GM12878 (cell line): ENCODE measurements around the gene CBFB. TPM values are rescaled to one million over a fixed set of nuclear protein-coding genes. Genes with fewer than 3 reads are reported as not detected.

Experiments used
- ATAC-seq: fragments of 200-7000 bp; cut with Tn5 transposase; 3 replicates; pipeline ENCODE4 v1.9.1; 2020; ENCODE audit warnings: mild to moderate bottlenecking, moderate library complexity
- BruUV-seq: library from RNA; stranded (reverse); fragments of 400-500 nt; replicated peaks from 2 replicates; lab custom pipeline; 2021; lab: Mats Ljungman, UMichigan
- CTCF ChIA-PET: fragments of 300-600 bp; sonication (Branson Sonifier 250); formaldehyde crosslinking; extraction: SDS; loops from one replicate; lab custom pipeline; 2021; ENCODE audit warnings: inconsistent platforms; lab: Yijun Ruan, JAX
- POLR2A ChIA-PET: fragments of 350-600 bp; formaldehyde crosslinking; extraction: SDS; loops from one replicate; lab custom pipeline; 2021; ENCODE audit warnings: inconsistent platforms; lab: Charles Lee
- RAD21 ChIA-PET: fragments of 300-600 bp; sonication (Branson Sonifier 250); formaldehyde crosslinking; loops from one replicate; lab custom pipeline; 2023; ENCODE audit warnings: antibody characterized with exemption; ENCODE audit not compliant: unreplicated experiment; lab: Charles Lee
- SMC1A ChIA-PET: fragments of 300-600 bp; sonication (Branson Sonifier 250); formaldehyde crosslinking; loops from one replicate; lab custom pipeline; 2023; ENCODE audit not compliant: unreplicated experiment, uncharacterized antibody; lab: Charles Lee
- DNase-seq: peaks from one replicate; pipeline ENCODE4 v3.0.0-alpha.2; 2011; ENCODE audit warnings: low read depth, low spot score
- FAIRE-seq: peaks from 3 replicates; lab custom pipeline; 2011; peaks lifted over from hg19 to GRCh38; lab: Jason Lieb, UNC
- H2AFZ ChIP-seq: 2 replicates; pipeline ENCODE4 v1.6.0; 2011; ENCODE audit warnings: low read depth, low read length, control low read depth; ENCODE audit not compliant: control insufficient read depth
- H3K27ac ChIP-seq: 2 replicates; pipeline ENCODE4 v1.5.1; 2011; ENCODE audit warnings: control low read depth; ENCODE audit not compliant: control insufficient read depth, insufficient read depth
- H3K27me3 ChIP-seq, 2 experiments: replicated peaks in 1 of 2; 2 replicates each; pipeline versions ENCODE4 v1.6.0 to v1.6.1; 2011; ENCODE audit warnings: low read length in 1 of 2; ENCODE audit not compliant: control insufficient read depth in 2 of 2, insufficient read depth in 2 of 2
- H3K36me3 ChIP-seq, 2 experiments: 2 replicates each; pipeline ENCODE4 v1.5.1; 2011; ENCODE audit warnings: low read length in 1 of 2; ENCODE audit not compliant: control insufficient read depth in 2 of 2, insufficient read depth in 2 of 2
- H3K4me1 ChIP-seq: 2 replicates; pipeline ENCODE4 v1.6.1; 2011; ENCODE audit warnings: mild to moderate bottlenecking, low read length, moderate library complexity, mixed read lengths; ENCODE audit not compliant: control insufficient read depth, insufficient read depth
- H3K4me2 ChIP-seq: 2 replicates; pipeline ENCODE4 v1.6.0; 2011; ENCODE audit warnings: control low read depth; ENCODE audit not compliant: control insufficient read depth, insufficient read depth
- H3K4me3 ChIP-seq: fragments of 200-600 bp; sonication (generic); 2 replicates; pipeline ENCODE4 v1.5.1; 2016
- H3K79me2 ChIP-seq: 2 replicates; pipeline ENCODE4 v1.6.0; 2011; ENCODE audit warnings: low read length; ENCODE audit not compliant: control insufficient read depth, insufficient read depth
- H3K9ac ChIP-seq: 2 replicates; pipeline ENCODE4 v1.8.0; 2011; ENCODE audit warnings: low read length, control low read depth, mixed read lengths; ENCODE audit not compliant: control insufficient read depth, insufficient read depth
- H3K9me3 ChIP-seq: replicated peaks from 3 replicates; pipeline ENCODE4 v1.5.1; 2011; ENCODE audit warnings: mild to moderate bottlenecking, low read length; ENCODE audit not compliant: control insufficient read depth, insufficient read depth
- H4K20me1 ChIP-seq: 2 replicates; pipeline ENCODE4 v1.6.0; 2011; ENCODE audit not compliant: control insufficient read depth, insufficient read depth
- KLF5 ChIP-seq: fragments of 450-650 bp; IDR thresholded peaks from 2 replicates; pipeline ENCODE4 v1.6.1; 2014; ENCODE audit warnings: mild to moderate bottlenecking; ENCODE audit not compliant: partially characterized antibody
- MTA3 ChIP-seq: IDR thresholded peaks from 2 replicates; pipeline ENCODE4 v1.6.1; 2012; ENCODE audit warnings: low read length, inconsistent platforms, borderline replicate concordance
- PAX8 ChIP-seq: fragments of 450-650 bp; IDR thresholded peaks from 2 replicates; pipeline ENCODE4 v1.6.1; 2017; ENCODE audit warnings: mild to moderate bottlenecking, moderate library complexity
- SMAD1 ChIP-seq: fragments of 450-650 bp; IDR thresholded peaks from 2 replicates; pipeline ENCODE4 v1.6.1; 2018; ENCODE audit warnings: mild to moderate bottlenecking, low read depth; ENCODE audit not compliant: partially characterized antibody
- SRF ChIP-seq, 2 experiments: IDR thresholded peaks; 2 replicates each; pipeline ENCODE4 v1.6.1; 2011; ENCODE audit warnings: low read depth in 2 of 2, low read length in 2 of 2, mild to moderate bottlenecking in 1 of 2, moderate library complexity in 1 of 2
- ZNF24 ChIP-seq: fragments of 450-650 bp; IDR thresholded peaks from 2 replicates; pipeline ENCODE4 v1.6.1; 2017; ENCODE audit warnings: antibody characterized with exemption, mild to moderate bottlenecking
- ZNF622 ChIP-seq: fragments of 450-650 bp; IDR thresholded peaks from 2 replicates; pipeline ENCODE4 v1.6.1; 2017; ENCODE audit warnings: mild to moderate bottlenecking, inconsistent platforms
- WGBS: methylation state at CpG from one replicate; pipeline ENCODE4 v1.1.6; 2016; ENCODE audit warnings: low lambda C conversion rate; ENCODE audit not compliant: insufficient replicate concordance, insufficient coverage; ENCODE audit errors: missing lambda C conversion rate; 5-methylcytosine and 5-hydroxymethylcytosine counted together
- in situ Hi-C: fragments of 300-500 bp; cut with MboI; formaldehyde crosslinking; loops from 9 replicates; pipeline ENCODE4 v1.14.3; 2018; ENCODE audit warnings: mixed read lengths
- intact Hi-C: fragments of 100-400 bp; cut with micrococcal nuclease; formaldehyde crosslinking; loops from one replicate; pipeline ENCODE4 v1.14.2; 2022; ENCODE audit not compliant: unreplicated experiment
- polyA plus RNA-seq, 11 experiments: library from polyadenylated mRNA; depleted of rRNA in 4 of 11; unstranded in 6 of 11; stranded (reverse) in 5 of 11; fragments of >200 nt; fragmentation: Nextera tagmentation in 4 of 11; fragmentation: Illumina TruSeq in 1 of 11; extraction: Ambion mirVana in 4 of 11; extraction: Trizol in 1 of 11; gene quantifications; 1 replicate in 1 of 11; 2 replicates in 10 of 11; pipeline versions ENCODE4 v1.2.1 to v1.2.3, GENCODE V29; 2011 to 2016; ENCODE audit warnings: inconsistent platforms in 2 of 11, missing spikeins in 2 of 11, low read depth in 1 of 11
- total RNA-seq, 4 experiments: library from RNA; depleted of rRNA in 3 of 4; stranded (reverse); fragments of >200 nt in 3 of 4; fragmentation: Illumina TruSeq in 1 of 4; extraction: Trizol in 1 of 4; gene quantifications; 2 replicates each; pipeline versions ENCODE4 v1.2.1 to v1.2.3, GENCODE V29; 2013 to 2021
- TF ChIP-seq, protein P1 (sequence below): fragments of 450-650 bp; formaldehyde crosslinking; IDR thresholded peaks from 2 replicates; pipeline ENCODE4 v1.5.0; 2022; ENCODE audit warnings: mild to moderate bottlenecking, missing genetic modification characterization

The CBFB gene
- total and polyA plus RNA-seq, 10 of the 15 experiments (the other 5 are each of a cell fraction or from before 2014, with no cell fraction given), result 25.3 to 83.8 (median 65.7) TPM

DNA sequence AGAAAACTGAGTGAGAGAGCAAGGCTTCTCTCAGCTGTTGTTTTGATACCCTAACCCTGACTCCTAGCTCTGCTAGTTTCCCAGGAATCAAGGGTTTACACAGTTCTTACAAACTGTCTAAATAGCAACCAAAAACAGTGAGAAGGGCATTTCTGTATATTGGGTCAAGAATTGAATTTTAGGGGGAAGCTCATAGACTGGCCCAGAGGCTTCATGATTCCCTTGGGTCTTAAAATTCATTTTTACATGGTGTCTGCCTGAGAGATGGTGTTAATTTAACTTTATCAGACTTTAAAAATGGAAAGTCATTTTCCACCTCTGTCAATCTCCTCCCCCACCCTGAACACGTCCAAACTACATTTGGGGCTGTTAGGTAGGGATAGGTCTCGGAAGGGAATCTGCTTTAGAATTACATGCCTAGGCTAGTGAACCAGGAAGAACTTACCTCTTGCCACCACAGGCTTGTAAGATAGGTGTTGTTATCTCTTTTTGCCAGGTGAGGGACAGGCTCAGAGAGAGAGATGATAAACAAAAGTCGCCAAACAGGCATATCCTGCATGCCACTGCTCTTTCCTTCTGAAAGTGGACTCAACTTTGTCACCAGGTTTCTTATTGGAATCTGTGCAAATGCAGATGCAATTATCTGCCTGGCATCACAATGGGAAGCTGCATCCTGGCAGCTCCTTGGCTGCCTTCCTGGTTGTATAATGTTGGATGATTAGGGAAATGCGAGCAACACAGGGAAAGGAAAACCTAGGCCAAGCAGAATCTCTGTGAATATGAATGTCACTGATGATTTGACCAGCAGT lies 83.8 kb downstream of the CBFB start (continued):
- TF ChIP-seq PAX8, result no peak
- TF ChIP-seq ZNF24, result no peak
- no peak for TF ChIP-seq KLF5

DNA sequence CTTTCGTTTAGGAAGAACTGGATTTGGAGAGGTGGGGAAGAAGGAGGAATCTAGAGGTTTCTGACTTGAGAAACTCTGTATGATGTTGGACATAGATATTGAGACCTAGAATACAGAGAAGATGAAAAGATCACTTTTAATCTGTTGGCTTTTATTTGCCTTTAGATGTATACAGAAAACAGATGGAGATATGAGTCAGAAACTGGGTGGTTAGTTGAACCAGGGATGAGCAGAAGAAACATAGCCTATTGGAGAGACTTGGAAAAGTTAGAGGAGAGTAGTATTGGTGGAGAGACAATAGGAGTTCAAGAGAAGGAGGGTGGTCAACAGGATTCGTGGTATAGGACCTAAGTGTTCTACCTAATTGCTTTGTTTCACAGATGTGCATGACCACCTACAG lies 85.8 kb downstream of the CBFB start:
- FAIRE-seq (no peak), DNase-seq (no peak), ATAC-seq (no peak)
- WGBS, result 53% methylated on average over 2 of the region's 2 CpGs
- TF ChIP-seq MTA3 (no peak), SRF (IDR thresholded peaks at IDR 0.05; ENCODE audit: low read depth in 2 of 2, low read length in 2 of 2) (no peak), ZNF622 (no peak), SMAD1 (no peak)
- TF ChIP-seq, protein P1, sequence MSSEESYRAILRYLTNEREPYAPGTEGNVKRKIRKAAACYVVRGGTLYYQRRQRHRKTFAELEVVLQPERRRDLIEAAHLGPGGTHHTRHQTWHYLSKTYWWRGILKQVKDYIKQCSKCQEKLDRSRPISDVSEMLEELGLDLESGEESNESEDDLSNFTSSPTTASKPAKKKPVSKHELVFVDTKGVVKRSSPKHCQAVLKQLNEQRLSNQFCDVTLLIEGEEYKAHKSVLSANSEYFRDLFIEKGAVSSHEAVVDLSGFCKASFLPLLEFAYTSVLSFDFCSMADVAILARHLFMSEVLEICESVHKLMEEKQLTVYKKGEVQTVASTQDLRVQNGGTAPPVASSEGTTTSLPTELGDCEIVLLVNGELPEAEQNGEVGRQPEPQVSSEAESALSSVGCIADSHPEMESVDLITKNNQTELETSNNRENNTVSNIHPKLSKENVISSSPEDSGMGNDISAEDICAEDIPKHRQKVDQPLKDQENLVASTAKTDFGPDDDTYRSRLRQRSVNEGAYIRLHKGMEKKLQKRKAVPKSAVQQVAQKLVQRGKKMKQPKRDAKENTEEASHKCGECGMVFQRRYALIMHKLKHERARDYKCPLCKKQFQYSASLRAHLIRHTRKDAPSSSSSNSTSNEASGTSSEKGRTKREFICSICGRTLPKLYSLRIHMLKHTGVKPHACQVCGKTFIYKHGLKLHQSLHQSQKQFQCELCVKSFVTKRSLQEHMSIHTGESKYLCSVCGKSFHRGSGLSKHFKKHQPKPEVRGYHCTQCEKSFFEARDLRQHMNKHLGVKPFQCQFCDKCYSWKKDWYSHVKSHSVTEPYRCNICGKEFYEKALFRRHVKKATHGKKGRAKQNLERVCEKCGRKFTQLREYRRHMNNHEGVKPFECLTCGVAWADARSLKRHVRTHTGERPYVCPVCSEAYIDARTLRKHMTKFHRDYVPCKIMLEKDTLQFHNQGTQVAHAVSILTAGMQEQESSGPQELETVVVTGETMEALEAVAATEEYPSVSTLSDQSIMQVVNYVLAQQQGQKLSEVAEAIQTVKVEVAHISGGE (CRISPR knock-in tag), result no peak
- Histone ChIP-seq H3K27me3 (no peaks in the 10 kb centered on the region), H4K20me1 (no peaks in the 10 kb centered on the region), H3K4me3 (no peak overlapping the region), H3K4me2 (no peak overlapping the region), H3K27ac (no peak overlapping the region), H3K9ac (no peak overlapping the region), H3K4me1 (peaks cover 3% of the 10 kb centered on the region; the same call in 1 of the 2 replicates), H2AFZ (no peak overlapping the region), H3K9me3 (no peaks in the 10 kb centered on the region), H3K79me2 (peaks cover 22% of the 10 kb centered on the region), H3K36me3 (no peaks in the 10 kb centered on the region; a peak in 1 of 4 replicates)
- intact Hi-C loops, result no loop called here
- in situ Hi-C loops, result no loop called here
- POLR2A ChIA-PET, result interaction anchor here (1.0 kb wide), 1 partner anchor 10 kb away, joined by 4 read pairs; no protein-coding TSS in a partner anchor
- CTCF ChIA-PET, result interaction anchor here (1.0 to 2.9 kb wide), 4 partner anchors 14 to 160 kb away, joined by 4 to 12 read pairs (median 4); no protein-coding TSS in a partner anchor
- SMC1A ChIA-PET, result interaction anchor here (1.3 to 2.1 kb wide), 3 partner anchors 14 to 96 kb away, joined by 3 to 8 read pairs (median 4); no protein-coding TSS in a partner anchor
- BruUV-seq, result no TSS peak
- RAD21 ChIA-PET, result no interaction called here
